GM21825 (cell line): ENCODE data around the gene RNU6-1.

ENCODE experiments used
- ATAC-seq: cut with Tn5 transposase; IDR thresholded peaks from one replicate; pipeline ENCODE4 v1.9.1; 2021; ENCODE audit warnings: mild to moderate bottlenecking, moderate library complexity; ENCODE audit not compliant: unreplicated experiment

Gene RNU6-1

DNA sequence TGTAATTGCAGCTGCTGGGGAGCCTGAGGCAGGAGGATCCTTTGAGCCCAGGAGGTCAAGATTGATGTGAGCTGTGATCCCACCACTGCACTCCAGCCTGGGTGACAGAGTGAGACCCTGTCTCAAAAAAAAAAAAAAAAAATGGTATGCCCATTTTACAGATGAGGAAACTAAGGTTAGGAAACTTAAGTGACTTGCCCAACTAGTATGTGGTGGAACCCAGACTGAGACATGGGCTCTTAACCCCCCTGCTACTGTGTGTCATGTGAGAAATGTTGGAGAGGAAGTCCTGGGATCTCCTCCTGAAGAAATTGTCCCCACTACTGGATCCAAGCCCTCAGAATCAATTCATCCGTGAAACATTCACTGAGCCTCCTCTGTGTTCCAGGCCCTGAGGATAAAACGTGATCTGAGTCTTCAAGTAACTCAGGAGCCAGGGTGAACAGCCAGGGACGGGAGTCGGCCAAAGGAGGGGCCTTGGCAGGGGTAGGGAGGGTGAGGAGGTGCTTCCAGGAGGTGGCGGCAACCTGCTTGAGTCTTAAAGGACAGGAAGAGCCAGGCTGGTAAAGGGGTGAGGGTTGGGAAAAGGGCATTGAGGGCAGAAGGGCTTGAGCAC lies 19.6 kb upstream of the RNU6-1 start:
- no peak for ATAC-seq

DNA sequence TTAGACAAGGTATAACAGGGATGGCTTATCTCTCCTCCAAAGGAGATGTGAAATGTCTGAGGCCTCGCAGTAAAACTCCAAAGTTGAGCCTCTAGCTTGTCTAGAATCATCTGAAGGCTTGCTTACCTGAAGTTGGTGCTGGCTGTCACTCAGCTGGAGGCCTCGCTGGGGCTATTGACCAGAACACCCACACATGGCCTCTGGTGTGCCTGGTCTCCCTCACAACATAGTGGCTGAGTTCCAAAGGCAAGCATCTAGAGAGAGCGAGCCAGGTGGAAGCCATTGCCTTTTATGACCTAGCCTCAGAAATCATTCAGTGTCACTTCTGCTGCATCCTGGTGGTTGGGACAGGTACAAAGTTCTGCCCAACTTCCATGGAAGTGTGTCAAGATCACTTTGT lies 17.4 kb upstream of the RNU6-1 start:
- ATAC-seq, result no peak

DNA sequence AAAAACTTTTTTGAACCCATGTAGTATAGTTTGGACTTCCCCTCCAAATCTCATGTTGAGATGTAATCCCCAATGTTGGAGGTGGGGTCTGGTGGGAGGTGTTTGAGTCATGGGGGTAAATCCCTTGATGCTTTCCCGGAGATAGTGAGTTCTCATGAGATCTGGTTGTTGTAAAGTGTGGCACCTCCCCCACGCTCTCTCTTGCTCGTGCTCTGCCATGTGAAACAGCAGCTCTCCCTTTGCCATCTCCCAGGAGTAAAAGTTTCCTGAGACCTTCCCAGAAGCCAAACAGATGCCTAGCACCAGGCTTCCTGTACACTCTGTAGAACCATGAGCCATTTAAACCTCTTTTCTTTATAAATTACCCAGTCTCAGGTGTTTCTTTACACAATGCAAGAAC lies 16.0 kb upstream of the RNU6-1 start:
- ATAC-seq, result no peak

DNA sequence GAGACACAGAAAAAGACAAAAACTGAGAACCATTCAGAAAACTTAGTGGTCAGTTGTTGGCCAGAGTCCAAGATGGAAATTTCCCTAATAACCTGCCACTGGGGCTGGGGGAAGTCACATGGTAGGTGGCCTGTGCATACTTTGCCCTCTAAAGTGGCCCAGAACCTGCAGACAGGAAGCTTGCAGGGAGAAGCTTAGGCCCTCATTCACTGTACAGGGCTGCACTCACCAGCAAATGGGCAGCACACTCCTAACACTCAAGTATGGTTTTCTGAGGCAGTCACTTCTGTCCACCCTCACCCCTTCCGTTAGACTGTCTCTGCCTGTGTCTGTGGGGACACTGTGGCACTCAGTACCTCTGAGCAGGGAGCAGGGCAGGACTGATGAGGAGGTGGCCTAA lies 14.5 kb upstream of the RNU6-1 start:
- ATAC-seq, result no peak

DNA sequence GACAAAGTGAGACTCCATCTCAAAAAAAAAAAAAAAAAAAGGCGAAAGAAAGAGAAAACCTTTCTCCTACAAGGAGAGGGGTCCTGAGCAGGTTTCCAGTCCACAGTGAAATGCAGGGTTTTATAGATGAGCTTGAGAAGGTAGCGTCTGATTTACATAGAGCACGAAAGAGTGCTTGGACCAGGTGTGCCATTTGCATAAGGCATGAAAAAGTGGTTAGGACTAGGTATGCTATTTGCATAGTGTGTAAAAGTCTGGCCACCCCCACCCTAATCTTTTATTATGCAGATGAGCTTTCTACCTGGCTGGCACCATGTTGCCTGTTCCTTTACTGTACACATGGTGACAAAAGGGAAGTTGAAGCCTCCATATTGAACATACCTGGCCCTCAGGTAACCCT lies 13.6 kb upstream of the RNU6-1 start:
- ATAC-seq, result no peak

DNA sequence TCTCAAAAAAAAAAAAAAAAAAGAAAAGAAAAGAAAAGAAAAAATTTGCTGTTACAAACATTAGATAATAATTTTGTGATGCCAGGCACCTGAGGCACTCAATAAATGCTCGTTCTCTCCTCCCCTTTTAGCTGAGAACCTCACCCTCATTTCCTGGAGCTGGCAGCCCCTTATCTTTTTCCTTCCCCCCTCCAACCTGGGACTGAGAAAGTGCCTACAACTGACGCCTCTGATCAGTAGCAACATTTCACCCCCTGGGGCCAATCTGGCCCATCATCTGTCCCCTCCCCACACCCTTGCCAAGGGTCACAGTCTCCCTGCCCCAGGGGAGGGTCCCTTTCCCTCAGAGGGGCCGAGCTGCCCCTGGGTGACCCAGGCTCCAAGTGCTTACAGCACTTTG lies 12.6 kb upstream of the RNU6-1 start:
- no peak for ATAC-seq

DNA sequence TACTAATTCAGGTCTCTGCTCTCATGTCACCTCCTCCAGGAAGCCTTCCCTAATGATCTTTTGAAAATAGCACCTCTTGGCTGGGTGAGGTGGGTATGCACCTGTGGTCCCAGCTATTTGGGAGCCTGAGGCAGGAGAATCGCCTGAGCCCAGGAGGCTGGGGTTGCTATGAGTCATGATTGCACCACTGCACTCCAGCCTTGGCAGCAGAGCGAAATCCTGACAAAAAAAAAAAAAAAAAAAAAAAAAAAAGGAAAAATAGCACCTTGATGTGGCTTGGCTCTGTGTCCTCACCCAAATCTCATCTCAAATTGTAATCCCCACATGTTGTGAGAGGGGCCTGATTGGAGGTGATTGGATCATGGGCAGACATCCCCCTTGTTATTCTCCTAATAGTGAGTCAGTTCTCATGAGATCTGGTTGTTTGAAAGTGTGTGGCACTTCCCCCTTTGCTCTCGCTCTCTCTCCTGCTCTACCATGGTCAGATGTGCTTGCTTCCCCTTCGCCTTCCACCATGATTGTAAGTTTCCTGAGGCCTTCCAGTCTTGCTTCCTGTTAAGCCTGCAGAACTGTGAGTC lies 11.2 kb upstream of the RNU6-1 start:
- ATAC-seq, result no peak

DNA sequence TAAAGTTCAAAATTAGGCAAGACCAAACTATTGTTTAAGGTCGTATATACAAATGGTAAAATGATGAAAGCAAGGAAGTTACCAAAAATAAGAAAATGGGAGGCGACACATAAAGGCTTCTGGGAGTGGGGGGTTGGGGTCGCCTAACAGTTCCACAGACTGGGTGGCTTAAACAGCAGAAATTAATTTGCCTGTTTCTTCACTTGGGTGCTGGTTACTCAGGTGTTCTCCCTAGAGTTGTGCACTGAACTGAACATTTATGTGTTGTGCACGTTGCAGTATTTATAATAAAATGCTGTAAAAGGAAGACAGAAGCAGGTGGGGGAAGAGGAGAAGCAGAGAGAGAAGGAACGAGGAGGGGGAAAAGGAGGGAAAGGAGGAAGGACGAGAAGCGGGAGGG lies 10.5 kb upstream of the RNU6-1 start:
- ATAC-seq, result no peak

DNA sequence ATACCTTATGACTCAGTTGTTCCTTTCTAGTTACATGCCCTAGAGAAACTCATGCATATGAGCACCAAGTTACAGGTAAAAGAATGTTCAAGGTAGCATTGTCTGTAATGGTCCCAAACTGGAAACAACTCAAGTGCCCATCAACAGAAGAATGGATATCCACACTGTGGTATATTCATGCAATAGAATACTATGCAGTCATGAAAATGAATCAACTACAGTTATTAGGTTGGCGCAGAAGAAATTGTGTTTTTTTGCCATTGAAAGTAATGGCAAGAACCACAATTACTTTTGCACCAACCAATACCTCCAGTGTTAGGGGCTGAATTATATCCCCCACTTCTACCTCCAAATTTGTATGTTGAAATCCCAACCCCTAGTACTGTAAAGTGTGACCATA lies 9.7 kb upstream of the RNU6-1 start:
- ATAC-seq, result no peak

DNA sequence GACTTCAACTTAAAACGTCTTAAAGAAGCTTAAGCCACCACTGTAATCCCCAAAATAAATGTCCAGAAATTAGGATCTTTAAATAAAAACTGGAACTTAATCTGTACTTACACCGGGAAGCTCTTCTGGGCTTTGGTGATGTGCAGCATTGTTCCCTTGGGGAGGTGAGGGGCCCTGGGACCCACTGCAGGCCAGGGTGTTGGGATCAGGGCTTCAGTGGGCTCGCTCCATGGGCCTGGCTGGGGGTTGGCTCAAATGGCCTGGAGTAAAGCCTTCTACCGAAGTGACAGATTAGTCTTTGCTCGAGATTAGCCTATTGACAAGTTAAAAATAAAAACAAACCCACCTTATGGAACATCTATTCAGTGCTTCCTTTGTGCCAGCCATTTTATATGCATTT lies 6.1 kb upstream of the RNU6-1 start:
- no peak for ATAC-seq

DNA sequence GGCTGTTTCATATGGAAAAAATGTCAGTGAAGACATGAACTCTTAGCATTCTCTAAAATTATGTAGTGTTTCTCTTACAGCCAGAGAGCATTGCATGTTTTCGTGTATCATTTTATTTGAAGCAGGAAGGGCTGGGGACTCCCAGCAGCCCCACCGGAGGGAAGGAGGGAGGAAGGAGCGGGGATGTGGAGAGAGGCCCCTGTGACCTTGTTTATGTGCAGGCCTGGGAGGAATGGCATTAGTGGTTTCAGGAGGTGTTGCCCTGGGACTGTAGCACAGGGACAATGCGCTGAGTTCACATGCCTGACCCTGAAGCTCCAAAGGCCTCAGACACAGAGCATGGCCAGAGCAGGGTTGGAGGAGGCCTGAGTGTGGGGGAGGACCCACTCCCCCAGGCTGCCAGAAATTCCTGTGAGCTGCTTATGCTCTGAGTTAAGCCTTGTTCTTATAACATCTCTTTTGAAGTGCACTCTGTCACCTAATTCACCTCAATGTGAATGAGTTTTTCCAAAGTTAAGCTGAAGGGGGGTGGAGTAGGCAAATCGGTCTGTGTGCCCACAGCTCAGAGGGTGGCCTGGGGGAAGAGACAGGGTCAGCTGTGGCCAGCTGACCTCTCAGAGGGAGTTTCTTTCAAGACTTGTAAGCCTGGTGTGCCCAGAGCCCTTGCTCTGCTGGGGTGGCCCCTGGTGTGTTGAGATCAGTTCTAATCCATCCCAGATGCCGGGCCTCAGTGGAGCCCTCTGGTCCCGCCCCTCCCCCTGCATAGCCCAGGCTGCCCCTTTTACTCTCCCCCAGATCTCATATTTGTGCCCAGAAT lies 3.9 kb upstream of the RNU6-1 start:
- ATAC-seq, result no peak

DNA sequence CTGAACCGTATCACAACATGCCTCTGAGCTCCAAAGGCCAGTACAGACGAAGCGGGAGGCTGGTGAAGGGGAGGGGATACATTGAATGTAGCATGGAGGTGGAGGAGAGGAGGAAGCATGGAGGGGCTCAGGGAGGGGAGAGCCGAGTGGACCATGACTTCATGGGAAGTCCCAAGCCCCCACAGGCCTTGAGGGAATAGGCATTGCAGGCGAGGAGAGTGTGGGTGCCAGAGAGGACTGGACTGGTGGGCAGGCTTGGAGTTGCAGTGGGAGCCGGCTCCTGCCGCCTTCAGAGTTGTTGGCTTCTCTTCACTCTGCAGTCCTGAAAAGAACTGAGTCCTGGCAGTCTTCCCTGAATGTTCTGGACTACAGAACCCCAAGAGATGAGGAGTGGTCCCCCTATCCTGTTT lies 3.3 kb upstream of the RNU6-1 start:
- ATAC-seq, result no peak

DNA sequence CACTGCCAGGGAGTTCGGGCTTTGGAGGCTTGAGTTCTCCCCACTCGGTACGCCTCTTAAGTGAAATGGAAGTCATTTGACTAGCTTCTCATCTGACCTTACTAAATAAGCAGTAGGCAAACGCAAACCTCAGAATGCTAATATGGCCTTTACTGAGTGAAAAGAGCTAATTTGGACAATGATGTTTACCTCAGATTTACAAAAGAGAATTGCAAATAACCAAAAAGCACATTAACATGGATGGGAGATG lies 1.6 kb upstream of the RNU6-1 start:
- ATAC-seq, result no peak

DNA sequence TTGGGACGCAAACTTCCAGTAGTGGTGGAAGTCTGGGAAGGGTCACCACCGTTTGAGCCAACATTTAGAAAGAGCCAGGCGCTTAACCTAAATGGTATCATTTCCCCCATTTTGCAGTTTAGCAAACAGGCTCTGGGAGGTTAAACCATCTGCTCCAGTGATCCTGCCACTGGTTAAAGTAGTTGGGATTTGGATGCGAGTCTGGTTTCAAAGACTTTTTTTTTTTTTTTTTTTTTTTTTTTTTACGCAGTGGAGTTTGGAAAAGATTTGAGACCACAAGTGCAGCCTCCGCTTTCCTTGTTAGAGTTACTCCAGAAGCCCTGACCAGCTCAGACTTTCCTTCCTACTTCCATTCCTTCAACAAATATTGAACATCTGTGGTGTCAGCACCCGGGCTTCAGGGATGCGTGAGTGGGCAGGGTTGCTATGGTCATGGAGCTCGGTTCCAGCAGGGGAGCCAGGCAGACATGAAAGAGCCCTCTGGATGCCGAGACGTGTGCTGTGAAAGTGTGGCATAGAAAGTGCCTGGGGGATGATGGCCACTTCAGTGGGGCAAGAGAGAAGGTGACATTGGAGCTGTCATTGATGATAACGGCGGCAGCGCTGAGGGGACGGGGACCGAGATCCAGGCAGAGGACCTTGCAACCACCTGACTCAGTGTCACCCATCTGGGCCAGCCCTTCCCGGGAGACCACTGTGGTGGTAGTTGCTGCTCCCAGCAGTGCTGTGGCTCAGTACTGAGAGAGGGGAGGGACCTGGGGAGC lies 1.1 kb upstream of the RNU6-1 start:
- no peak for ATAC-seq

DNA sequence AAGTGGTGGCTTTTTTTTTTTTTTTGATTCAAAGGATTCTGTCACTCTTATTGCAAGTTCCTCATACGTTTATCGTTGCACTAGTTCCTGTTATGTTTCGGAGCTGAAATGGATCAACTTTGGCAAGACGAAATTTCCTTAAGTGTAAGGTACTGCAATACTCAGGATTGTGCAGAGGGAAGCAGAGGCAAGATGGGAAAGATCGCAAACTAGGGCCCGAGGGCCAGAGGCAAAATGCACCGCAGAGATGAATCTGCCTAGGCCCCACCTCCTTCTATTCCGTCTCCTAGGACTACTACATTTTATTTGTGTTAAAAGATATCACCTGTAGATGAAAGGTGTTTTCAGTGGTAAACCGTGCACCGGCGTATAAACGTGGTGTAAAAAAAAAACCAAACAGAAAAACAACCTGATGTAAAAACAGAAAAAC lies 331 bp downstream of the RNU6-1 start:
- peak; percentile 14 for ATAC-seq

DNA sequence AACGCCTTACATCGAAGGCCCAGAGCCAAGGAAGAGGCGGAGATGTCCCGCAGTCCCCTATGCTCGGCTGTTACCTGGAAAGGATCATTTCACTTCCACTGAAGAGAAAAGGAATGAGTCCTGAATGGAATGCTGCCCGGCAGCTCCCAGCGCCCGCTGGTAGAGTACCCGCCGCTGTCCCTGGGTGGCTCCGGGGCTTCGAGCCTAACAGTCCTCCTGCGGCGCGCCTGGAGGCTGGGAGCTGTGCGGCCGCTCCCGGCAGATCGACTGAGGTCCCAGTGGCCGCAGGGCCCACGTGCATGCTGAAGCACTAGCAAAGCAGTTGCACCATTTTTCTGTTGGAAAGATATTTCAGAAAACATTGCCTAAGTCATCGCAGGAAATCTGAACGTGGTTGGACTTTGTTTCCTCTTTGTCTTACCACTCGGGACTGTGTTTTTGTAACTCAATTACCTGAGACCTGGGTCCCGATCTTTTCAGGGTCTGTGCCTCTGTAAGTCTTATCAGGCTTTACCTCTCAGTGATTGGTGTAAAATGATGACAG lies 984 bp downstream of the RNU6-1 start:
- ATAC-seq, result no peak

DNA sequence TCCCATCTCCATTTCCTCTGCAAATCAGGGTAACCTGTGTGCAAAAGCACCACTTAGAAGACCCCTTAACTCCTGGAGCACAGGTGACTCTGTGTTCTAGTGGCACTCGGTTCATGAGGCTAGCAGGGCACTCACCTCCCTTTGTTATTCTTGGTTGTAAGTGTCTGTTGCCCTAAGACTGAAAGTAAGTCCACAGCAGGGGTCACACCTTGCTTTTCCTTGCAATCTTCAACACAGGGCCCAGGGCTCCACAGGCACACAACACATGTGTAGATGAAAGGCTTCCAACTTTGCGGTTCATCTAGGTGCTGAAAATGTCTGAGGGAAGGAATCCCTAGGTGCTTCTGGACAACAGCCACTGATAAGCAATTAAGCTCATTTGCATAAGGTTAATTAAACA lies 2.9 kb downstream of the RNU6-1 start:
- ATAC-seq, result no peak

DNA sequence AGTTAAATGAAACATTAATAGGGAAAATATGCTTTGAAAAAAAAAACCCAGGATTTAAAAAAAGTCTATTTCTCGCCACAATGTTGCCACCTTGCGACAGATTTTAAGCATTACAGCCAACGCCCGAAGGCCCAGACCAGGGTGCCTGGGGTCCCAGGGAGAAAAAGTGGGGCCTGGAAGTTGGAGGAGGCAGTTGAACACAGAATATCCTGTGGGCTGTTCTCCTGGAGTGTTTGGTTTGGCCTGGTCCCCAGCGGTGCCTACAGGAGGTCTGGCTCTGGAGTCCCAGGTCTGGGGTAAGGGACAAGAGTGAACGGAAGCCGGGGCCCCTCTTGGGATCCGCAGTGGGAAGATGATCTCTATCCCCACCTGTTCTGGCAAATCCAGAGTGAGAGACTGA lies 3.4 kb downstream of the RNU6-1 start:
- ATAC-seq, result no peak

DNA sequence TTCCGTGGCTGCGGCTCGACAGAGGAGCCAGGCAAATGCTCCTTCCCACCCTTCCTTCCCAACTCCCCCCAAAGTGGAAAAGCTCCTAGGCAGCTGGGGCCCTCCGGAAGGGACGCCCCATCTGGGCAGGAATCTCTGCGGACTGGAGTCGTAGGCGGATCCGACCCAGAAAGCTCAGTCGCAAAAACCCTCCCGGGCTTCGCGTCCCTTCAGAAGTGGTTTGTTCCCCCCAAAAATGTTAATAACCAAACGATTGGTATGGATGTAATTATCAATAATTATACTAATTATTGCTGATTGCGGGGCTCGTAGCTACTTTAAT lies 3.8 kb downstream of the RNU6-1 start:
- no peak for ATAC-seq

DNA sequence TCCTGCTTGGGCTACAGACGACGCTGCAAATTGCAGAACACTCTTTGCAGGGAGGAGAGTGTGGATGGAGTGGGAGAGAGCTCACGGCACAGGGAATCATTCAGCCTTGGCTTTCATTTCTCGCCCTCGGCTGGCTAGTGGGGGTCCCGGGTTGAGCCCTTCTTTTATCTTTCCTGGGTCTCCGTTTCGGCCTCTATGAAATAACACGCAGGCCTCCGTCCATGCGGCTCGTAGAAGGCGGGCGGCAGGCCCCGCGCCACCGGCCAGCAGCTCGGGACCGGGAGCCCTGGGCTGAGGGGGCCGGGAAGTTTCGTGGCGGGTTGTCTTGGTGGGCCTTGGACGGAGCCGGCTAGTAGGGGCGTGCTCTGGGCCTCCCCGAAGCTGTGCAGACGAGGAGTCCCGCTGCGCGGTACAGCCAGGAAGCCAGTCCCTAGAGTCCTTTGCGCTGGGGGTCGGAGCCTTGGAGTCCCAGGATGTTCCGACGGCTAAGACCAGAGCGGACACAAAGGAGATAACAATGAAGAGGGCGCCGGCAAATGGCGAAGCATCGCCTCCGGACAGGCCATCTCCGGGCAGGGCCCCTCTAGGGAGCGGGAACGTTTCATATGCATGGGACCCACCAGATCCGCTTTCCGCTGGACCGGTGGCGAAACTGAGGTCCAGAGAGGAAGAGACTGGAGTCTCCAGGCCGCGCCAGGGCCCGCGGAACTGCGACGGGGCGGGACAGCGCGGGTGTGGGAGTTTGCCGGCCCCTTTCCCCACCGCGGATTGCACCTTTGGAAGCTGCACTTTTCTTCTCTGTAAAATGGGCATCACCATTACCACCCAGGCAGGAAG lies 4.3 kb downstream of the RNU6-1 start:
- ATAC-seq, result no peak
